Suppressor macrophage (primary cell): ENCODE measurements around the gene EXOC2.

Experiments
- DNase-seq, 4 experiments: peaks; one replicate each; pipeline ENCODE4 v3.0.0-alpha.2; 2020 to 2022
- total RNA-seq, 17 experiments: gene quantifications; one replicate each; lab custom pipeline; 2026; ENCODE audit warnings: mixed read lengths in 6 of 17, inconsistent platforms in 3 of 17; lab: John Stamatoyannopoulos, UW

Gene EXOC2
- 37.1 to 80.1 (median 57.1) reads per million in 17 experiments for total RNA-seq

GRCh38 chr6:692858-693722 lies at the start of gene EXOC2:
Gene EXOC2 (minus strand): TSS chr6:693139. CDS start chr6:637818, 55,321 bp downstream.
- DNase-seq, result peak; percentile 90 to 95 (median 92)

- DNase-seq, result no peak
Measured at GRCh38 chr6:741410-742339, 48.7 kb upstream of the EXOC2 start.

- DNase-seq, result no peak
Measured at GRCh38 chr6:736657-737446, 43.9 kb upstream of the EXOC2 start.

GRCh38 chr6:733431-734219 lies 40.7 kb upstream of the EXOC2 start:
- no peak for DNase-seq

- no peak for DNase-seq
Measured at GRCh38 chr6:731924-732323, 39.0 kb upstream of the EXOC2 start.

- no peak for DNase-seq
Measured at GRCh38 chr6:729606-730320, 36.8 kb upstream of the EXOC2 start.

GRCh38 chr6:727856-728255 lies 34.9 kb upstream of the EXOC2 start:
- no peak for DNase-seq

- DNase-seq, result no peak
Measured at GRCh38 chr6:723540-723939, 30.6 kb upstream of the EXOC2 start.

GRCh38 chr6:722608-723007 lies 29.7 kb upstream of the EXOC2 start:
- DNase-seq, result no peak

- DNase-seq, result peak; percentile 78 to 91 (median 87)
Measured at GRCh38 chr6:722077-722524, 29.2 kb upstream of the EXOC2 start.

GRCh38 chr6:718345-718744 lies 25.4 kb upstream of the EXOC2 start:
- no peak for DNase-seq

GRCh38 chr6:717135-717534 lies 24.2 kb upstream of the EXOC2 start:
- DNase-seq, result no peak

GRCh38 chr6:715709-716491 lies 23.0 kb upstream of the EXOC2 start:
- DNase-seq, result no peak

- no peak for DNase-seq
Measured at GRCh38 chr6:714100-714499, 21.2 kb upstream of the EXOC2 start.

GRCh38 chr6:713351-713750 lies 20.4 kb upstream of the EXOC2 start:
- no peak for DNase-seq

- DNase-seq, result no peak
Measured at GRCh38 chr6:712805-713204, 19.9 kb upstream of the EXOC2 start.

- DNase-seq, result no peak
Measured at GRCh38 chr6:711925-712324, 19.0 kb upstream of the EXOC2 start.

GRCh38 chr6:710601-711571 lies 17.9 kb upstream of the EXOC2 start:
- DNase-seq, result peak; percentile 45 to 74 (median 62)
